ENCODE data around the gene DNAAF2. TPM values are rescaled to one million over a fixed set of nuclear protein-coding genes. Genes with fewer than 3 reads are reported as not detected.

The DNAAF2 gene
- total and polyA plus RNA-seq, 2 of the 8 experiments (the other 6 are each of a cell fraction or from before 2014, with no cell fraction given): 12.2 to 30.0 TPM

GRCh38 chr14:49623387-49623786 is 11.7 kb downstream of the DNAAF2 start:
- Histone ChIP-seq H3K27ac (ENCODE audit: low read depth, low read length) (no peak overlapping the region), H2AFZ (ENCODE audit: low read length) (no peak overlapping the region), H3K36me3 (ENCODE audit: control insufficient read depth in 2 of 4, insufficient read depth in 4 of 4, low read length in 3 of 4) (peaks cover under 1 to 46% (median 10%) of the 10 kb centered on the region in 4 experiments; a peak in 5 of 8 replicates), H4K91ac (replicated peaks; ENCODE audit: insufficient read length, low read length) (no peak overlapping the region), H3K9ac (replicated peaks in 1 of 4; ENCODE audit: extremely low read depth in 1 of 4, low read depth in 3 of 4, low read length in 3 of 4) (no peak overlapping the region), H4K20me1 (replicated peaks in 1 of 2; ENCODE audit: control insufficient read depth in 1 of 2, insufficient read depth in 2 of 2, low read length in 2 of 2) (peaks cover 1 to 3% of the 10 kb centered on the region in 2 experiments), H3K4ac (replicated peaks; ENCODE audit: insufficient read length, low read depth, low read length) (no peak overlapping the region), H3K9me3 (ENCODE audit: insufficient read depth in 2 of 2, low read depth in 1 of 2, low read length in 1 of 2) (no peaks in the 10 kb centered on the region), H2BK12ac (ENCODE audit: low read depth, low read length) (no peak overlapping the region), H3K27me3 (replicated peaks in 1 of 4; ENCODE audit: control insufficient read depth in 3 of 4, extremely low read depth in 1 of 4, insufficient read depth in 3 of 4, low read length in 3 of 4) (no peaks in the 10 kb centered on the region), H3K18ac (ENCODE audit: extremely low read depth, low read length) (no peak overlapping the region), H3K79me1 (ENCODE audit: low read depth, low read length) (no peaks in the 10 kb centered on the region), H4K5ac (ENCODE audit: insufficient read length, low read depth, low read length) (no peak overlapping the region), H3K4me1 (replicated peaks in 1 of 4; ENCODE audit: control insufficient read depth in 3 of 4, insufficient read depth in 4 of 4, low read length in 3 of 4) (peaks cover 1 to 9% (median 3%) of the 10 kb centered on the region in 4 experiments; a peak in 3 of 7 replicates), H3K56ac (replicated peaks; ENCODE audit: insufficient read length, low read depth, low read length) (no peak overlapping the region), H2BK120ac (replicated peaks; ENCODE audit: low read depth, low read length) (no peak overlapping the region), H2BK5ac (ENCODE audit: low read depth, low read length) (no peak overlapping the region), H2BK15ac (ENCODE audit: low read length) (no peak overlapping the region), H2AK5ac (ENCODE audit: low read depth, low read length) (no peak overlapping the region), H3K23ac (ENCODE audit: insufficient read length) (no peak overlapping the region), H2BK20ac (ENCODE audit: low read length) (no peak overlapping the region), H3K4me2 (ENCODE audit: insufficient read depth in 1 of 2, low read depth in 2 of 2, low read length in 2 of 2) (no peak overlapping the region), H3K4me3 (ENCODE audit: extremely low read depth in 1 of 4, insufficient read depth in 2 of 4, low read depth in 3 of 4, low read length in 4 of 4) (no peak overlapping the region), H3K14ac (ENCODE audit: insufficient read length) (no peak overlapping the region), H3K23me2 (ENCODE audit: low read depth, low read length) (peaks cover 10% of the 10 kb centered on the region), H4K8ac (ENCODE audit: extremely low read depth, insufficient read depth, low read length) (no peak overlapping the region), H3K79me2 (ENCODE audit: control insufficient read depth in 1 of 2, insufficient read depth in 2 of 2, low read length in 2 of 2) (peaks cover 5 to 53% of the 10 kb centered on the region in 2 experiments; a peak in 3 of 4 replicates)
- 88% methylated on average over 3 of the region's 3 CpGs; no CpG with 5 or more reads in 1 of the 2 experiments for WGBS, 2 experiments (ENCODE audit: extremely low coverage in 1 of 2, insufficient coverage in 1 of 2, insufficient read length in 1 of 2, insufficient replicate concordance in 2 of 2, low coverage in 1 of 2, low lambda C conversion rate in 2 of 2, missing lambda C conversion rate in 1 of 2)
- FAIRE-seq (no peak), DNase-seq (ENCODE audit: low read depth in 1 of 2, low spot score in 2 of 2) (no peak)
- POLR2A ChIA-PET (ENCODE audit: partially characterized antibody): interaction anchor here (0.6 to 2.5 kb wide), 9 partner anchors 9 to 42 kb away, joined by 3 to 12 read pairs (median 5); partner anchors contain the start of genes DNAAF2 and LRR1
- CTCF ChIA-PET (ENCODE audit: partially characterized antibody): interaction anchor here (2.0 kb wide), 1 partner anchor 11 kb away, joined by 6 read pairs; no protein-coding TSS in a partner anchor
- no peak for TF ChIP-seq CHD1 (IDR thresholded peaks at IDR 0.05; ENCODE audit: low read depth, low read length)
- TF ChIP-seq KDM1A (IDR thresholded peaks at IDR 0.05; ENCODE audit: borderline replicate concordance, low read length): no peak

Measured in H1 (cell line).